GM19043 (cell line): ENCODE data around the gene GNG7.
"Not testable (repeated sequence)": the region's sequence is repeated elsewhere in the genome, so short reads cannot be mapped to it uniquely, and the experiment has no call there.

Experiments
- ATAC-seq: cut with Tn5 transposase; IDR thresholded peaks from one replicate; pipeline ENCODE4 v1.9.1; 2021; ENCODE audit warnings: low read depth; ENCODE audit not compliant: unreplicated experiment

The GNG7 gene

GRCh38 chr19:2544576-2545415 is 157.7 kb downstream of the GNG7 start:
- no peak for ATAC-seq

DNA sequence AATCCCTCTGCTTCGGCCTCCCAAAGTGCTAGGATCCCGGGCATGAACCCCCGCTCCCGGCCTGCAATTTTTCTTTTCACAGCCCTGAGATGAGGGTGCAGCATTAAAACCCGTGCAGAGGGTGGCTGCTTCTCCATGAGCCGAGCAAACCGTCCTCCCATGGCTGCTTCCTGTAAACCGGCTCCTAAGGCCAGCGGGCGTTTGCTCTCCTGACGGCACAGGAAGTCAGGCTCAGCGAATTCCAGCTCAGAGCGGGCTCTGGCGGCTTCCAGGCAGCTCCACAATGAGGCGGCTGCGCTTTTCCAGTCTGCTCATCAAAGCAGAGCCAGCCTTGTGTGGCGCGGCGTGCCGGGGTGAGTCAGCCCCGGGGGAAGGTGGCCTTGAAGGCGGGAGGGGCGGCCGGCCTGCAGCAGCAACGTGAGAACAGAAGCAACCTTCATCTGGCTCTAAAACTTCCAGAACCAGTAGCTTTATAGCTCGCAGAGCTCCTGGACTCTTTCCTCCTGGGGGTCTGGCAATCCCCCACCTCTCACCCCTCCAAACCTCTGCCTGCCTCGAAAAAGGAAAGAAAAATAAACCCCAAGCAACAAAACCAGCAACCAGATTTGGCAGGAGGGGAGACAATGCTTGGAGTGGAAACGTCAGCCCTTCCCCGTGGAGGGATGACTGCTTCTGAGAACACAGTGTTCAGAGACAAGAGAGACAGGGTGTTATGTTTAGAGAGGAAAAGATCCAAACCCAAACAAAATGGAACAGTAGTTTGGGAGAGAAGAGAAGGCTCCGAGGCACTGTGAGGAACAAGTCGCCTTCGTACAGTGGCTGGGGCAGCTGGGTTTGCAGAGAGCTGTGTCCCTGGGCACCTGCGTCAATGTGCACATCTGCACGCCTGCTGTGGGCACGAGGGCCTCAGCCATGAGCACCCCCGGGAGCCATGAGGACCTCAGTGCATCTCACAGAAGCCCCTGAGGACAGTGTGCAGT is 158.7 kb downstream of the GNG7 start:
- no peak for ATAC-seq

DNA sequence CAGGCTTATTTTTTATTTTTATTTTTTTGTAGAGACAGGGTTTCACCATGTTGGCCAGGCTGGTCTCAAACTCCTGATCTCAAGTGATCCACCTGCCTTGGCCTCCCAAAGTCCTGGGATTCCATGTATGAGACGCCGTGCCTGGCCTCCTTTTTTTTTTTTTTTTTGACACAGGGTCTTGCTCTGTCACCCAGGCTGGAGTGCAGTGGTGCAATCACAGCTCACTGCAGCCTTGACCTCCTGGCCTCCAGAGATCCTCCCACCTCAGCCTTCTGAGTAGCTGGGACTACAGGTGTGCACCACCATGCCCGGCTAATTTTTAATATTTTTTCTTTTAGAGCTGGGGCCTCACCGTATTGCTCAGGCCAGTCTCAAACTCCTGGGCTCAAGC is 159.4 kb downstream of the GNG7 start:
- not testable (repeated sequence) for ATAC-seq

- ATAC-seq: no peak
Measured at GRCh38 chr19:2542341-2543069, 160.0 kb downstream of the GNG7 start.

GRCh38 chr19:2540646-2541454 is 161.6 kb downstream of the GNG7 start:
- no peak for ATAC-seq

- ATAC-seq: no peak
Measured at GRCh38 chr19:2540251-2540645, 162.2 kb downstream of the GNG7 start.

GRCh38 chr19:2538096-2538757 is 164.3 kb downstream of the GNG7 start:
- ATAC-seq: no peak

- not testable (repeated sequence) for ATAC-seq
Measured at GRCh38 chr19:2537584-2537983, 164.9 kb downstream of the GNG7 start.

- ATAC-seq: no peak
Measured at GRCh38 chr19:2536461-2536860, 166.0 kb downstream of the GNG7 start.

GRCh38 chr19:2534423-2535013 is 168.0 kb downstream of the GNG7 start:
- ATAC-seq: no peak

DNA sequence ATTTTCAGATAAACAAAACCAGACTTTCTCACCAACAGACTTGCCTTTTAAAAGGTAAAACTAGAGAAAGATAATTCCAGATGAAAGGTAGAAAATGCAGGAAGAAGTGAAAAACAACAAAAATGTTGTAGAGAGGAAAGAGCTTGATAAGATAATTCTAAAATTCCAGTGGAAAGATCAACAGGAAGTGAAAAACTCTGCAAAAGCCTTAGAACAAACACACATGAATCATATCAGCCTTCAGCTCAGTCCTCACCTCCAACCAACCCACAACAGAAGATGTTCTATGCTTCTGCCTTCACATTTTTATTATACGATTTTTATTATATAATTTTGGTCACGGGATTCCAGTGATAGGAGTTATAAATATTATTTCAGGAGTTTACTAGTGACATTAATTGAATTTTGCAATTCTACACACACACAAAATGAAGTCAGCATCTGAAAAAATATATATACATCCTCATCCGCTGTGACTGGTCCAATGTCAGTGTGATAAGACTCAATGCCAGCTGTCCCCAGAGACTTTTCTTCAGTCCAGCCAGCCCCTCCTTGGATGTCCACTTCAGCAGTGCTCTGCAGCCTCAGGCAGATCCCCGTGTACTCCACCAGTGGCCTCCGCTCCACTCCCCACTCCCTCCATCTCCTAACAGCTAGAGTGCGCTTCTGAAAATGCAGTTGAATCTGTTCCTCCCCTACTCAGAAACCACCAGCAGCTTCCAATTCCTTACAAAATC is 168.6 kb downstream of the GNG7 start:
- ATAC-seq: no peak

DNA sequence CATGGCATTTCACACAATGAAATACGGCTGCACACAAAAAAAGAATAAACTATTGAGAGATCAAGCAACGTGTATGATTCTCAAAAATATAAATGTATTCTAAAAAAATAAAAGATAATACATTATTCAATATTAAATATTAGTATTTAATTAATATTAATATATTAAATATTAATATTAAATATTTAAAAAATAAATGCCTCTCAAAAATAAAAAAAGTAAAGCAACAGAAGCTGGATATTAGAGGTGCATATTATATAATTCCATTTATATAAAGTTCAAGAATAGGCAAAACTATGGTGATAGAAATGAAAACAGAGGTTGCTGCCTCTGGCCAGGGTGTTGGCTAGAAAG is 169.4 kb downstream of the GNG7 start:
- ATAC-seq: no peak

- no peak for ATAC-seq
Measured at GRCh38 chr19:2532252-2533071, 170.0 kb downstream of the GNG7 start.

DNA sequence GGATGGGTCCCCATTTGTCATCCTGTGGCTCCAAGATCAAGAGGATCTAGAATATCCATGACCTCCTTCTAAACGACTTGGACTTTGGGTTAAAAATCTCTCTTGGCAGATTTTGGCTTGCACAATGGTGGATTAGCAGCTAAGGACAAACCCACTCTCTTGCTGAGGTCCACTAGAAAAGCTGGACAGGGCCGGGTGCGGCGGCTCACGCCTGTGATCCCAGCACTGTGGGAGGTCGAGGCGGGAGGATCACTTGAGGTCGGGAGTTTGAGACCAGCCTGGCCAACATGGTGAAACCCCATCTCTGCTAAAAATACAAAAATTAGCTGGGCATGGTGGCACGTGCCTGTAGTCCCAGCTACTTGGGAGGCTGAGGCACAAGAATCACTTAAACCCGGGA is 172.6 kb downstream of the GNG7 start:
- not testable (repeated sequence) for ATAC-seq

DNA sequence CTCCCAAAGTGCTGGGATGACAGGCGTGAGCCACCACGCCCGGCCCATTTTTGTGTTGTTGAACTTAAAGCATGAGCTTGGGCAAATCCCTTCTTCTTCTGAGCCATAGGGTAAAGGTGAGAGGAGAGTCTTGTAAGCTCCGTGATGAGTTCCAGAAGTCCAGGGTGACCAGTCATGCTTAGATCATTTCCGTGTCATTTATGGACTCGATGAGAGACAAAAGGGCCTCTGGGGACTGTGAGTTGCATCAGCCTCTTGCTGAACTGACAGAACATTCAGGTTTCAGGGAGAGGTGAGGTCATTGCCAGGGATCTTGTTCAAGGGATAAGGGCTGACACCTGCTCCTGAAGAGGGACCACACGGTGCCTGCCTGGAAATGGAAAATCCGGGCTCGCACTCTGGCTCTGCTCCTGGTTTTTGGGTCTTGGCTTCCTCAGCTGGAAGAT is 173.0 kb downstream of the GNG7 start:
- no peak for ATAC-seq

- ATAC-seq: no peak
Measured at GRCh38 chr19:2528675-2529101, 173.8 kb downstream of the GNG7 start.

GRCh38 chr19:2527686-2528085 is 174.8 kb downstream of the GNG7 start:
- ATAC-seq: no peak

DNA sequence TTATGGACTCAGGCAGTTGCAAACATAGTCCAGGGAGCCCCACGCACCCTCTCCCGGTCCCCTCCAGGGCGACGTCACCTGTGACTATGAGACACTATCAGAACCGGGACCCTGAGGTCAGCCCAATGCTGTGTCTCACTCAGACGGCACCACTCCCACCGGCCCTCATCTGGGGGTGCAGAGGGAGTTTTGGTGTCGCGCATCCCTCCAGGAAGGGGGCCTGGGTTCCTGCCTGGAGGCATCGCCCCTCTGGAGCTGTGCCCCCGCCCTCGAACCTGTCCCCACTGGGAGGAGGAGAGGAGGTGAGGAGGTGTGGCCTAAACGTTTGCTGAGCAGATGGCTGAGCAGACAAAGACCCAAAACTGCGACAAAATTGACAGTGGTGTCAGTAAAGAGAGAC is 175.3 kb downstream of the GNG7 start:
- ATAC-seq: no peak
